Esophagus muscularis mucosa (tissue), 4 donors: Measurements from ENCODE around the gene ZNF775.

Source experiments
- CTCF ChIP-seq, 3 experiments: fragments of 200-600 bp in 2 of 3; fragments of 450-650 bp in 1 of 3; sonication (generic) in 2 of 3; IDR thresholded peaks; one replicate each; pipeline ENCODE4 v1.5.1; 2017 to 2019; ENCODE audit warnings: antibody characterized with exemption in 3 of 3, mild to moderate bottlenecking in 2 of 3, moderate library complexity in 1 of 3
- EP300 ChIP-seq: sonication (generic); formaldehyde crosslinking; IDR thresholded peaks from one replicate; pipeline ENCODE4 v1.6.1; 2017; ENCODE audit warnings: antibody characterized with exemption
- POLR2A ChIP-seq: fragments of 450-650 bp; IDR thresholded peaks from one replicate; pipeline ENCODE4 v1.6.1; 2017; ENCODE audit warnings: antibody characterized with exemption, moderate library complexity, mild to moderate bottlenecking, low read depth

- TF ChIP-seq CTCF (IDR thresholded peaks at IDR 0.05) (no peak), POLR2A (no peak), EP300 (no peak)
Measured at GRCh38 chr7:150407588-150408392, 28.7 kb downstream of the ZNF775 start.
